ENCODE results near the gene ITGAV. TPM values are rescaled to one million over a fixed set of nuclear protein-coding genes. Genes with fewer than 3 reads are reported as not detected.
"Not testable (repeated sequence)": the region's sequence is repeated elsewhere in the genome, so short reads cannot be mapped to it uniquely, and the experiment has no call there.

ITGAV gene
- total RNA-seq, 4 donors from 2014 or later: 66.7 to 132 (median 87.2) TPM

DNA sequence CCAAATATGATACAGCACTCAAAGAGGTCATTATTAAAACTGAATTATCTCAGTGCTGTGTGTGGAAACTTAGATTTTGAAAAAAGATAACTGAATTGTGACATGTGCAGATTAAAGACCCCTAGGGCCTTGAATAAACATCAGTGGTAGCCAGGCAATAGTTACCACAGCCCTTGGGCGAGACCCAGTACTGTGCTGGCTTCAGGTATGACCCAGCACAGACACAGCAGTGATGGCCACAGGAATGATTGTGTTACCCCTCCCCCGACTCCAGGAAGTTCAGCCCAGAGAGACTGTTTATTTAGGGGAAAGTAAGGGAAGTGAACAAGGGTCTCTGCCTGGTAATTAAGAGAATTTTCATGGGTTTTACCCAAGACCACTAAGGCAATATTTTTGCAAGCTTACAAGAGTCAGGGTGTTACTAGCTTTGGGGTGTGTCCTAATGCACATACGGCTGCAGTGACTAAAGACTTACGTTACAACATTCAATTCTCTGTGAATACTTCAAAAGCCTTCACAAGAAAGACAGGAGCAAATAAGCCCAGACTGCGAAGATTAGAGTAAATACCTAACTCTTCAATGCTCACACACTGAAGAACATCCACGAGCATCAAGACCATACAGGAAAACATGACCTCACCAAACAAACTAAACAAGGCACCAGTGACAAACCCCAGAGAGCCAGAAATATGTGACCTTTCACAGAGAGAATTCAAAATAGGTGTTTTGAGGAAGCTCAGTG lies 28.2 kb upstream of the ITGAV start:
- H3K4me3 ChIP-seq: no peak overlapping the region
- H3K4me1 ChIP-seq: no peaks in the 10 kb centered on the region
- no peak for DNase-seq (ENCODE audit: low spot score in 2 of 2)
- TF ChIP-seq POLR2AphosphoS5 (IDR thresholded peaks at IDR 0.05) (no peak), POLR2A (IDR thresholded peaks at IDR 0.05) (no peak), EP300 (IDR thresholded peaks at IDR 0.05) (no peak)
- TF ChIP-seq, protein P1, sequence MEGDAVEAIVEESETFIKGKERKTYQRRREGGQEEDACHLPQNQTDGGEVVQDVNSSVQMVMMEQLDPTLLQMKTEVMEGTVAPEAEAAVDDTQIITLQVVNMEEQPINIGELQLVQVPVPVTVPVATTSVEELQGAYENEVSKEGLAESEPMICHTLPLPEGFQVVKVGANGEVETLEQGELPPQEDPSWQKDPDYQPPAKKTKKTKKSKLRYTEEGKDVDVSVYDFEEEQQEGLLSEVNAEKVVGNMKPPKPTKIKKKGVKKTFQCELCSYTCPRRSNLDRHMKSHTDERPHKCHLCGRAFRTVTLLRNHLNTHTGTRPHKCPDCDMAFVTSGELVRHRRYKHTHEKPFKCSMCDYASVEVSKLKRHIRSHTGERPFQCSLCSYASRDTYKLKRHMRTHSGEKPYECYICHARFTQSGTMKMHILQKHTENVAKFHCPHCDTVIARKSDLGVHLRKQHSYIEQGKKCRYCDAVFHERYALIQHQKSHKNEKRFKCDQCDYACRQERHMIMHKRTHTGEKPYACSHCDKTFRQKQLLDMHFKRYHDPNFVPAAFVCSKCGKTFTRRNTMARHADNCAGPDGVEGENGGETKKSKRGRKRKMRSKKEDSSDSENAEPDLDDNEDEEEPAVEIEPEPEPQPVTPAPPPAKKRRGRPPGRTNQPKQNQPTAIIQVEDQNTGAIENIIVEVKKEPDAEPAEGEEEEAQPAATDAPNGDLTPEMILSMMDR (IDR thresholded peaks at IDR 0.05): no peak
- no peaks in the 10 kb centered on the region for H3K36me3 ChIP-seq
- no peaks in the 10 kb centered on the region for H3K9me3 ChIP-seq
- WGBS: 87% methylated on average over 6 of the region's 6 CpGs
- no peak overlapping the region for H3K27ac ChIP-seq
- no peaks in the 10 kb centered on the region for H3K27me3 ChIP-seq

DNA sequence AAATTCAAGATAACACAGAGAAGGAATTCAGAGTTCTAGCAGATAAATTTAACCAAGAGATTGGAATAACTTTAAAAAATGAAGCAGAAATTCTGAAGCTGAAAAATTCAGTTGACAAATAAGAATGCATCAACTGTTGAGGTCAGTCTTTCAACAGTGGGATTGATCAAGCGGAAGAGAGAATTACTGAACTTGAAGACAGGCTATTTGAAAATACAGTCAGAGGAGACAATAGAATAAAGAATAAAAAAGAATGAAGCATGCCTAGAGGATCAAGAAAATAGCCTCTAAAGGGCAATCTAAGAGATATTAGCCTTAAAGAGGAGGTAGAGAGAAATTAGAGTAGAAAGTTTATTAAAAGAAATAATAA lies 27.7 kb upstream of the ITGAV start:
- Histone ChIP-seq H3K27me3 (no peaks in the 10 kb centered on the region), H3K4me3 (no peak overlapping the region), H3K36me3 (no peaks in the 10 kb centered on the region), H3K9me3 (no peaks in the 10 kb centered on the region), H3K4me1 (no peaks in the 10 kb centered on the region), H3K27ac (no peak overlapping the region)
- DNase-seq (ENCODE audit: low spot score in 2 of 2): no peak
- TF ChIP-seq, protein P1 (IDR thresholded peaks at IDR 0.05): no peak
- TF ChIP-seq POLR2A (IDR thresholded peaks at IDR 0.05) (no peak), EP300 (IDR thresholded peaks at IDR 0.05) (no peak), POLR2AphosphoS5 (IDR thresholded peaks at IDR 0.05) (no peak)
- 97% methylated on average over 1 of the region's 1 CpG for WGBS

DNA sequence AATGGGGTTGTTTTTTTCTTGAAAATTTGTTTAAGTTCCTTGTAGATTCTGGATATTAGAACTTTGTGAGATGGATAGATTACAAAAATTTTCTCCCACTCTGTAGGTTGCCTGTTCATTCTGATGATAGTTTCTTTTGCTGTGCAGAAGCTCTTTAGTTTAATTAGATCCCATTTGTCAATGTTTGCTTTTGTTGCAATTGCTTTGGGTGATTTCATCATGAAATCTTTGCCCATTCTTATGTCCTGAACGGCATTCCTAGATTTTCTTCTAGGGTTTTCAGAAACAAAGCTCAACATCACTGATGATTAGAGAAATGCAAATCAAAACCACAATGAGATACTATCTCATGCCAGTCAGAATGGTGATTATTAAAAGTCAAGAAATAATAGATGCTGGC lies 21.3 kb upstream of the ITGAV start:
- not testable (repeated sequence) for H3K27me3 ChIP-seq, H3K9me3 ChIP-seq
- WGBS: 77% methylated on average over 1 of the region's 1 CpG

DNA sequence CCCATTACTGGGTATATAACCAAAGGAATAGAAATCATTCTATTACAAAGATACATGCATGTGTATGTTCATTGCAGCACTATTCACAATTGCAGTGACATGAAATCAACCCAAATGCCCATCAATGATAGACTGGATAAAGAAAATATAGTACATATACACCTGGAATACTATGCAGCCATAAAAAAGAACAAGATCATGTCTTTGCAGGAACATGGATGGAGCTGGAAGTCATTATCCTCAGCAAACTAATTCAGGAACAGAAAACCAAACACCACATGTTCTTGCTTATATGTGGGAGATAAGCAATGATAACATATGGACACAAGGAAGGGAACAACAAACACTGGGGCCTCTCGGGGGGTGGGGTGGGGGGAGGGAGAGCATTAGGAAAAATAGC lies 20.7 kb upstream of the ITGAV start:
- not testable (repeated sequence) for H3K36me3 ChIP-seq; H3K27me3 ChIP-seq; H3K4me1 ChIP-seq; H3K9me3 ChIP-seq; H3K27ac ChIP-seq; DNase-seq (ENCODE audit: low spot score in 2 of 2); H3K4me3 ChIP-seq
- WGBS: 86% methylated on average over 1 of the region's 1 CpG

More for the DNA sequence above, 21.3 kb upstream of the ITGAV start:
- H3K27ac ChIP-seq; H3K36me3 ChIP-seq; H3K4me3 ChIP-seq; H3K4me1 ChIP-seq; DNase-seq (ENCODE audit: low spot score in 2 of 2): not testable (repeated sequence)

DNA sequence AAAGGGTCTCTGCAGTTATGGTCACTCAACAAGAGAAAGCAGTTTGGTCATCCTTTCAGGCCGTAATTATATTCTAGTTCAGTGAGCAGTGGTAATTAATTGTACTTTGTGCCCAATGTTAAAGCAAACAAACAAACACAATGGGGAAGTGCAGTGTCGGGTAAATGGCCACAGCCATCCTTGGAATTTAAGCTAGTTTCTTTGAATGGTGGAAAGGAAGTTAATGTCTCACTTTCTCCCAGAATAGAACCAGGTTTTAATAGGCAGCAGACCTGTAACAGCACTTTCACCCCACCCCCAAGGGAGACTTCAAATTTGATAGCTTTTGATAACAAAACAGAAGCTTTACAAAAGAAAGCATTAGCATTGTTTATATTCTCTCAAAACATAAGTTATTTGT lies 20.0 kb upstream of the ITGAV start:
- WGBS: 81% methylated on average over 2 of the region's 2 CpGs
- H3K4me3 ChIP-seq: no peak overlapping the region
- peaks cover 5% of the 10 kb centered on the region for H3K4me1 ChIP-seq
- no peak overlapping the region for H3K27ac ChIP-seq
- no peaks in the 10 kb centered on the region for H3K36me3 ChIP-seq
- H3K27me3 ChIP-seq: no peaks in the 10 kb centered on the region
- no peak for DNase-seq (ENCODE audit: low spot score in 2 of 2)
- no peak for TF ChIP-seq POLR2A (IDR thresholded peaks at IDR 0.05)
- no peak for TF ChIP-seq POLR2AphosphoS5 (IDR thresholded peaks at IDR 0.05)
- TF ChIP-seq, protein P1 (IDR thresholded peaks at IDR 0.05): no peak
- TF ChIP-seq EP300 (IDR thresholded peaks at IDR 0.05): no peak
- no peaks in the 10 kb centered on the region for H3K9me3 ChIP-seq

DNA sequence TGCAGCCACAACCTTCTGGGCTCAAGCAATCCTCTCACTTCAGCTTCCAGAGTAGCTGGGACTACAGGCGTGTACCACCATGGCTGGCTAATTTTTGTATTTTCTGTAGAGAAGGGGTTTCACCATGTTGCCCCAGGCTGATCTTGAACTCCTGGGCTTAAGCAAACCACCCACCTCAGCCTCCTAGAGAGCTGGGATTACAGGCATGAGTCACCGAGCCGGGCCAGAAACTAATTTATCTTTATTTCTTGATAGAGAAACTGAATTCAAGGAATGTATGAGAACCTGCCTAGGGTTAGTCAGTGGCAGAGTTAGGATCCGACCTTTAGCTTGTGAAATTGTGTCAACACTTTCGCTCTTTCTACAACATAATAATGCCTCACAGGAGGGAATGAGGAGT lies 19.3 kb upstream of the ITGAV start:
- WGBS: 72% methylated on average over 5 of the region's 5 CpGs
- no peak for DNase-seq (ENCODE audit: low spot score in 2 of 2)
- Histone ChIP-seq H3K27me3 (no peaks in the 10 kb centered on the region), H3K9me3 (no peaks in the 10 kb centered on the region), H3K27ac (no peak overlapping the region), H3K4me3 (no peak overlapping the region), H3K36me3 (no peaks in the 10 kb centered on the region), H3K4me1 (peaks cover 11% of the 10 kb centered on the region)
- no peak for TF ChIP-seq POLR2A (IDR thresholded peaks at IDR 0.05)
- no peak for TF ChIP-seq POLR2AphosphoS5 (IDR thresholded peaks at IDR 0.05)
- TF ChIP-seq, protein P1 (IDR thresholded peaks at IDR 0.05): no peak
- TF ChIP-seq EP300 (IDR thresholded peaks at IDR 0.05): no peak

Data from suprapubic skin (tissue), 4 donors.